Endothelial cell (in vitro differentiated cells): ENCODE data around the gene SETD2. TPM values are rescaled to one million over a fixed set of nuclear protein-coding genes. Genes with fewer than 3 reads are reported as not detected.

Source experiments
- DNase-seq: peaks from one replicate; pipeline ENCODE4 v3.0.0; 2021; ENCODE audit warnings: low spot score
- H3K27ac Mint-ChIP-seq: one replicate; pipeline ENCODE4 v1.8.0; 2021; ENCODE audit warnings: mixed read lengths, inconsistent platforms; ENCODE audit not compliant: unreplicated experiment
- H3K27me3 Mint-ChIP-seq: one replicate; pipeline ENCODE4 v1.8.0; 2021; ENCODE audit warnings: mild to moderate bottlenecking, moderate library complexity, mixed read lengths, inconsistent platforms; ENCODE audit not compliant: unreplicated experiment
- H3K36me3 Mint-ChIP-seq: one replicate; pipeline ENCODE4 v1.8.0; 2021; ENCODE audit warnings: mild to moderate bottlenecking, low read depth, mixed read lengths, inconsistent platforms; ENCODE audit not compliant: unreplicated experiment
- H3K4me1 Mint-ChIP-seq: one replicate; pipeline ENCODE4 v1.8.0; 2021; ENCODE audit warnings: mild to moderate bottlenecking, mixed read lengths, inconsistent platforms; ENCODE audit not compliant: unreplicated experiment
- H3K4me3 Mint-ChIP-seq: one replicate; pipeline ENCODE4 v1.8.0; 2021; ENCODE audit warnings: mild to moderate bottlenecking, mixed read lengths, inconsistent platforms; ENCODE audit not compliant: unreplicated experiment
- H3K9me3 Mint-ChIP-seq: one replicate; pipeline ENCODE4 v1.8.0; 2021; ENCODE audit warnings: mixed read lengths, inconsistent platforms; ENCODE audit not compliant: unreplicated experiment
- total RNA-seq: library from RNA; stranded (reverse); fragmentation: NEBNext Ultra II Directional; extraction: Animal tissue kit (Norgen Biotek cat#: 25700); gene quantifications from one replicate; pipeline ENCODE4 v1.2.1, GENCODE V29; 2021; ENCODE audit not compliant: unreplicated experiment
- TF ChIP-seq, protein P1 (sequence below): fragments of 200-600 bp; sonication (generic); IDR thresholded peaks from one replicate; pipeline ENCODE4 v1.5.0; 2021; ENCODE audit warnings: antibody characterized with exemption; ENCODE audit not compliant: unreplicated experiment

The SETD2 gene
- total RNA-seq, 1 donor from 2014 or later = 51.4 TPM

DNA sequence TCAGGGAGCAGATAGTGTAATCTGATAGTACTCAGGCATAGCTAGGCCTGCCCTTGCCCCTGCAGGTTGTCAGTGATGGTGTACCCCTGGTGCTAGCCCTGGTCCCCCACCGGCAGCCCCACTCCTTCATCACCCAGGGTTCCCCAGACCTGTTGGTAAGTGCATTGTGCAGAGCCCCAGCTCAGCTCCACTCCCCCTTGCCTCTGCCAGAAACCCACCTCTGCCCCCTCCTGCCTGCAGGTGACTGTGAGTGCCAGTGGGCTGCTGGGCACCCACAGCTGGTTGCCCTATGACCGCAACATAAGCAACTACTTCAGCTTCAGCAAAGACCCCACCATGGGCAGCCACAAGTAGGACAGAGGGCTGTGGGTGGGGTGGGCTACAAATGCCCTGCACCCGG, 156.9 kb downstream of the SETD2 start:
- TF ChIP-seq, protein P1, sequence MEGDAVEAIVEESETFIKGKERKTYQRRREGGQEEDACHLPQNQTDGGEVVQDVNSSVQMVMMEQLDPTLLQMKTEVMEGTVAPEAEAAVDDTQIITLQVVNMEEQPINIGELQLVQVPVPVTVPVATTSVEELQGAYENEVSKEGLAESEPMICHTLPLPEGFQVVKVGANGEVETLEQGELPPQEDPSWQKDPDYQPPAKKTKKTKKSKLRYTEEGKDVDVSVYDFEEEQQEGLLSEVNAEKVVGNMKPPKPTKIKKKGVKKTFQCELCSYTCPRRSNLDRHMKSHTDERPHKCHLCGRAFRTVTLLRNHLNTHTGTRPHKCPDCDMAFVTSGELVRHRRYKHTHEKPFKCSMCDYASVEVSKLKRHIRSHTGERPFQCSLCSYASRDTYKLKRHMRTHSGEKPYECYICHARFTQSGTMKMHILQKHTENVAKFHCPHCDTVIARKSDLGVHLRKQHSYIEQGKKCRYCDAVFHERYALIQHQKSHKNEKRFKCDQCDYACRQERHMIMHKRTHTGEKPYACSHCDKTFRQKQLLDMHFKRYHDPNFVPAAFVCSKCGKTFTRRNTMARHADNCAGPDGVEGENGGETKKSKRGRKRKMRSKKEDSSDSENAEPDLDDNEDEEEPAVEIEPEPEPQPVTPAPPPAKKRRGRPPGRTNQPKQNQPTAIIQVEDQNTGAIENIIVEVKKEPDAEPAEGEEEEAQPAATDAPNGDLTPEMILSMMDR = no peak
- peaks cover 36% of the 10 kb centered on the region for H3K36me3 Mint-ChIP-seq
- H3K4me3 Mint-ChIP-seq = no peak overlapping the region

DNA sequence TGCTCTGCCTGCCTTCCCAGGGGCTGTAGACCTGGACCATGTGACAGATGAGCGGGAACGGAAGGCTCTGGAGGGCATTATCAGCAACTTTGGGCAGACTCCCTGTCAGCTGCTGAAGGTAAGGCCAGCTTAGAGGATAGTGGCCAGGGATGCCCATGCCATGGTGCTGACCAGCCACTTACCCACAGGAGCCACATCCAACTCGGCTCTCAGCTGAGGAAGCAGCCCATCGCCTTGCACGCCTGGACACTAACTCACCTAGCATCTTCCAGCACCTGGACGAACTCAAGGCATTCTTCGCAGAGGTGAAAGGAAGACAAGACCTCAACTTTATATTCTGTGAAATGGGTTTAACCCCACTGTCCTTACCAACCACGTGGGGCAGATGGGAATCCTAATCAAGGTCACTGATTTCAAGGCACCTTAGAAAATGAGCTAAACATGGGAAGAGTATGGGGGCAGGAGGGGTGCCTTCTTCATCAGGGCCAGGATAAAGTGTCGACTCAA, 157.7 kb downstream of the SETD2 start:
- Mint-ChIP-seq H3K27me3 (peaks cover 6% of the 10 kb centered on the region), H3K4me3 (peak overlapping the region; percentile 59), H3K4me1 (peaks cover 3% of the 10 kb centered on the region), H3K36me3 (peaks cover 34% of the 10 kb centered on the region), H3K9me3 (no peaks in the 10 kb centered on the region), H3K27ac (no peak overlapping the region)
- TF ChIP-seq, protein P1 = no peak
- DNase-seq = no peak

More for the DNA sequence above, 156.9 kb downstream of the SETD2 start:
- H3K4me1 Mint-ChIP-seq = peaks cover 3% of the 10 kb centered on the region
- no peak overlapping the region for H3K27ac Mint-ChIP-seq
- DNase-seq = no peak
- peaks cover 6% of the 10 kb centered on the region for H3K27me3 Mint-ChIP-seq
- H3K9me3 Mint-ChIP-seq = no peaks in the 10 kb centered on the region

DNA sequence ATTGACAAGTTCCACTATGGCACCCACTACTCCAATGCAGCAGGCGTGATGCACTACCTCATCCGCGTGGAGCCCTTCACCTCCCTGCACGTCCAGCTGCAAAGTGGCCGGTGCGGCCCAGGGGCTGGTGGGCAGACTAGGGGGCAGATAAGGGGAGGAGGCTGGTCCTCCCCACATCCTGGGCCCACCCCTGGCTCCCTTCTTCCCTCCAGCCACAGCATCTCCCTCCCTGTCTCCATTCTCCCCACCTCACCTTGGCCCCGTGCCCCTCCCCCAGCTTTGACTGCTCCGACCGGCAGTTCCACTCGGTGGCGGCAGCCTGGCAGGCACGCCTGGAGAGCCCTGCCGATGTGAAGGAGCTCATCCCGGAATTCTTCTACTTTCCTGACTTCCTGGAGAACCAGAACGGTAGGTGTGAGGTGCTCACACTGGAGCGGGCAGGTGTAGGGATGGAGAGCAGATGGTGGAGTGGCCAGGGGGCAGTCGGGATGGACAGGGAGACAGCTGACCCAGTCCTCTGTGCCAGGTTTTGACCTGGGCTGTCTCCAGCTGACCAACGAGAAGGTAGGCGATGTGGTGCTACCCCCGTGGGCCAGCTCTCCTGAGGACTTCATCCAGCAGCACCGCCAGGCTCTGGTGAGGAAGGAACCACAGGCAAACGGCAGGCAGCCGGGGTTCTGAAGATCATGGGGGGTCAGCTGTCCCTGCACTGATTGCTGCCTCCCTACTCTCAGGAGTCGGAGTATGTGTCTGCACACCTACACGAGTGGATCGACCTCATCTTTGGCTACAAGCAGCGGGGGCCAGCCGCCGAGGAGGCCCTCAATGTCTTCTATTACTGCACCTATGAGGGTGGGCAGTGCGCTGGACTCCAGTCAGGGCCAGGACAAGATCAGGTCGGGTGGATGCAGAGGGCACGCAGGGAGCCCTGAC, 158.4 kb downstream of the SETD2 start:
- peak overlapping the region; percentile 59 for H3K4me3 Mint-ChIP-seq
- H3K9me3 Mint-ChIP-seq = no peaks in the 10 kb centered on the region
- DNase-seq = peak; percentile 7
- H3K27me3 Mint-ChIP-seq = peaks cover 4% of the 10 kb centered on the region
- H3K4me1 Mint-ChIP-seq = peaks cover 3% of the 10 kb centered on the region
- TF ChIP-seq, protein P1 = no peak
- H3K27ac Mint-ChIP-seq = no peak overlapping the region
- H3K36me3 Mint-ChIP-seq = peaks cover 34% of the 10 kb centered on the region

DNA sequence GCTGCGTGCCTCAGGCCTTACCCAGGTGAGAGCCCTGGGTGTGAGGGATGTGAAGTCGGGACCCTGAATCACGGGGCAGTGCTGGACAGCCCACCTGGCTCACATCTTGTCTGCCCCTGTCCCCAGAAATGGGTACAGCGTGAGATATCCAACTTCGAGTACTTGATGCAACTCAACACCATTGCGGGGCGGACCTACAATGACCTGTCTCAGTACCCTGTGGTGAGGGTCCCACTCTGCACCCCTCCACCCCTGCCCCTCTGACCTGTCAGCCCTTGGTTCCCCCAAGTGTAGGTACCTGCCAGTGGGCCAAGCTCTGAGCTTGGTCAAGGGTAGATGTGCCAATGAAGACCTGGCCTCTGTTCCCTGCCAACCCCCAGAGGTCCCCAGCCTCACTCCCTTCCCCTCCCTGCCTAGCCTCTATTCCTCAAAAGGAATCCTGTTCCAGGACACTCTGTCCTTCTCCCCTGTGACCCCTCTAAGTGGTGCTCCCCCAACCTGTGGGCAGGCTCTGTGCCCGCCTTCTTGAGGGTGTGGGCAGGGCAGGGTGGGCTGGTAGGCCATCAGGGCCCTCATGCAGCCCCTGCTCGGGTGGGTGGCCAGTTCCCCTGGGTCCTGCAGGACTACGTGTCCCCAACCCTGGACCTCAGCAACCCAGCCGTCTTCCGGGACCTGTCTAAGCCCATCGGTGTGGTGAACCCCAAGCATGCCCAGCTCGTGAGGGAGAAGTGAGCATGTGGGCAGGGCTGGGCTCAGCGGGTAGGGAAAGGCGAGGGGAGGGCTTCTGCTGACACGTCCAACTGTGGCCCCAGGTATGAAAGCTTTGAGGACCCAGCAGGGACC, 159.3 kb downstream of the SETD2 start:
- no peak for DNase-seq
- Mint-ChIP-seq H3K4me3 (no peak overlapping the region), H3K27me3 (peaks cover 4% of the 10 kb centered on the region), H3K36me3 (peaks cover 34% of the 10 kb centered on the region), H3K27ac (no peak overlapping the region), H3K4me1 (no peaks in the 10 kb centered on the region), H3K9me3 (no peaks in the 10 kb centered on the region)
- TF ChIP-seq, protein P1 = no peak
